H1 (cell line): ENCODE results near the gene PSIP1. TPM values are rescaled to one million over a fixed set of nuclear protein-coding genes. Genes with fewer than 3 reads are reported as not detected.

Source experiments
- ATF2 ChIP-seq: IDR thresholded peaks from 2 replicates; pipeline ENCODE4 v1.6.1; 2012; ENCODE audit warnings: low read length, inconsistent platforms
- BACH1 ChIP-seq: IDR thresholded peaks from 2 replicates; pipeline ENCODE4 v1.6.1; 2012; ENCODE audit warnings: low read length, improper control_type of control experiment
- BRCA1 ChIP-seq: IDR thresholded peaks from 2 replicates; pipeline ENCODE4 v1.6.1; 2012; ENCODE audit warnings: low read depth, low read length, improper control_type of control experiment
- GTF2F1 ChIP-seq: IDR thresholded peaks from 2 replicates; pipeline ENCODE4 v1.6.1; 2012; ENCODE audit warnings: low read depth, low read length, improper control_type of control experiment, borderline replicate concordance
- MAFK ChIP-seq: IDR thresholded peaks from 2 replicates; pipeline ENCODE4 v1.6.1; 2012; ENCODE audit warnings: low read depth, mild to moderate bottlenecking, improper control_type of control experiment, low read length
- RAD21 ChIP-seq, 2 experiments: IDR thresholded peaks in 1 of 2; conservative IDR thresholded peaks in 1 of 2; 2 replicates each; pipeline ENCODE4 v1.6.1; 2011; ENCODE audit warnings: low read depth in 2 of 2, low read length in 2 of 2, improper control_type of control experiment in 1 of 2, inconsistent platforms in 1 of 2, mild to moderate bottlenecking in 1 of 2, moderate library complexity in 1 of 2
- polyA plus RNA-seq, 7 experiments: library from polyadenylated mRNA; depleted of rRNA in 3 of 7; stranded (reverse) in 5 of 7; unstranded in 2 of 7; fragments of >200 nt in 5 of 7; fragments of 200-250 nt in 2 of 7; gene quantifications; 1 replicate in 5 of 7; 2 replicates in 1 of 7; 4 replicates in 1 of 7; pipeline versions ENCODE4 v1.2.1 to v1.2.3, GENCODE V29; 2011 to 2013; ENCODE audit warnings: missing spikeins in 2 of 7, mixed read lengths in 2 of 7
- total RNA-seq: library from RNA; stranded (reverse); fragmentation: NEBNext Ultra II Directional; extraction: Animal tissue kit (Norgen Biotek cat#: 25700); gene quantifications from 2 replicates; pipeline ENCODE4 v1.2.1, GENCODE V29; 2021
- TF ChIP-seq, protein P1 (sequence below), 3 experiments: IDR thresholded peaks; 1 replicate in 2 of 3; 2 replicates in 1 of 3; pipeline versions ENCODE4 v1.5.1 to v1.6.1; 2011; ENCODE audit warnings: low read length in 3 of 3, mild to moderate bottlenecking in 3 of 3, inconsistent platforms in 2 of 3, low read depth in 1 of 3, moderate library complexity in 1 of 3; ENCODE audit not compliant: insufficient read depth in 1 of 3; ENCODE audit errors: control extremely low read depth in 1 of 3

The PSIP1 gene
- total and polyA plus RNA-seq, 2 of the 8 experiments (the other 6 are each of a cell fraction or from before 2014, with no cell fraction given): 63.3 to 387 TPM

DNA sequence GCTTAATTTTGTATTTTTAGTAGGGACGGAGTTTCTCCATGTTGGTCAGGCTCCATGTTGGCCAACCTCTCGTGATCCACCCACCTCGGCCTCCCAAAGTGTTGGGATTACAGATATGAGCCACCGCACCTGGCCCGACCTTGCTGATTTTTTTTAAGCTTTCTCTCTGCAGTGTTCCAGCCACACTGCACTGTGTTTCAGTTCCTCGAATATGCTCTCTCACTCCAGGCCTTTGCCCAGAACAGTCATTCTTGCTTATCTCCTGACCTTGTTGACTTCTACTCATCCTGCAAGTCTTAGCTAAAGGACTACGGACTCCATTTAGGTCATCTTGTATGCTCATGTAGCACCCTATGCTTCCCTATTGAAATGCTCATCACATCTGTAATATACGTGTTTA lies 84.8 kb downstream of the PSIP1 start (continued):
- no peak for TF ChIP-seq ATF2
- TF ChIP-seq, protein P1, sequence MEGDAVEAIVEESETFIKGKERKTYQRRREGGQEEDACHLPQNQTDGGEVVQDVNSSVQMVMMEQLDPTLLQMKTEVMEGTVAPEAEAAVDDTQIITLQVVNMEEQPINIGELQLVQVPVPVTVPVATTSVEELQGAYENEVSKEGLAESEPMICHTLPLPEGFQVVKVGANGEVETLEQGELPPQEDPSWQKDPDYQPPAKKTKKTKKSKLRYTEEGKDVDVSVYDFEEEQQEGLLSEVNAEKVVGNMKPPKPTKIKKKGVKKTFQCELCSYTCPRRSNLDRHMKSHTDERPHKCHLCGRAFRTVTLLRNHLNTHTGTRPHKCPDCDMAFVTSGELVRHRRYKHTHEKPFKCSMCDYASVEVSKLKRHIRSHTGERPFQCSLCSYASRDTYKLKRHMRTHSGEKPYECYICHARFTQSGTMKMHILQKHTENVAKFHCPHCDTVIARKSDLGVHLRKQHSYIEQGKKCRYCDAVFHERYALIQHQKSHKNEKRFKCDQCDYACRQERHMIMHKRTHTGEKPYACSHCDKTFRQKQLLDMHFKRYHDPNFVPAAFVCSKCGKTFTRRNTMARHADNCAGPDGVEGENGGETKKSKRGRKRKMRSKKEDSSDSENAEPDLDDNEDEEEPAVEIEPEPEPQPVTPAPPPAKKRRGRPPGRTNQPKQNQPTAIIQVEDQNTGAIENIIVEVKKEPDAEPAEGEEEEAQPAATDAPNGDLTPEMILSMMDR (IDR thresholded peaks at IDR 0.05; ENCODE audit: control extremely low read depth in 1 of 3, insufficient read depth in 1 of 3, low read depth in 1 of 3, low read length in 3 of 3): no peak
- no peak for TF ChIP-seq GTF2F1
- no peak for TF ChIP-seq MAFK
- TF ChIP-seq RAD21 (IDR thresholded peaks at IDR 0.05 in 1 of 2, conservative IDR thresholded peaks at IDR 0.05 in 1 of 2; ENCODE audit: low read depth in 2 of 2, low read length in 2 of 2): no peak
- TF ChIP-seq BRCA1: no peak
- no peak for TF ChIP-seq BACH1
- TF ChIP-seq, all 59 proteins: peak for 0
